ENCODE data around the gene SCNN1G.
"Not testable (repeated sequence)": the region's sequence is repeated elsewhere in the genome, so short reads cannot be mapped to it uniquely, and the experiment has no call there.

Gene SCNN1G

GRCh38 chr16:23141959-23142740 lies 40.4 kb upstream of the SCNN1G start (continued):
- no peak for TF ChIP-seq TSHZ2 (CRISPR knock-in tag; IDR thresholded peaks at IDR 0.05)
- no peak for TF ChIP-seq SNAI2 (CRISPR knock-in tag; IDR thresholded peaks at IDR 0.05)
- TF ChIP-seq RARB (CRISPR knock-in tag; IDR thresholded peaks at IDR 0.05), result no peak
- TF ChIP-seq, protein P1, sequence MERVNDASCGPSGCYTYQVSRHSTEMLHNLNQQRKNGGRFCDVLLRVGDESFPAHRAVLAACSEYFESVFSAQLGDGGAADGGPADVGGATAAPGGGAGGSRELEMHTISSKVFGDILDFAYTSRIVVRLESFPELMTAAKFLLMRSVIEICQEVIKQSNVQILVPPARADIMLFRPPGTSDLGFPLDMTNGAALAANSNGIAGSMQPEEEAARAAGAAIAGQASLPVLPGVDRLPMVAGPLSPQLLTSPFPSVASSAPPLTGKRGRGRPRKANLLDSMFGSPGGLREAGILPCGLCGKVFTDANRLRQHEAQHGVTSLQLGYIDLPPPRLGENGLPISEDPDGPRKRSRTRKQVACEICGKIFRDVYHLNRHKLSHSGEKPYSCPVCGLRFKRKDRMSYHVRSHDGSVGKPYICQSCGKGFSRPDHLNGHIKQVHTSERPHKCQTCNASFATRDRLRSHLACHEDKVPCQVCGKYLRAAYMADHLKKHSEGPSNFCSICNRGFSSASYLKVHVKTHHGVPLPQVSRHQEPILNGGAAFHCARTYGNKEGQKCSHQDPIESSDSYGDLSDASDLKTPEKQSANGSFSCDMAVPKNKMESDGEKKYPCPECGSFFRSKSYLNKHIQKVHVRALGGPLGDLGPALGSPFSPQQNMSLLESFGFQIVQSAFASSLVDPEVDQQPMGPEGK (CRISPR knock-in tag; IDR thresholded peaks at IDR 0.05; ENCODE audit: borderline replicate concordance), result no peak

GRCh38 chr16:23143391-23143790 lies 39.2 kb upstream of the SCNN1G start:
- no peak for TF ChIP-seq ZFP30 (CRISPR knock-in tag; IDR thresholded peaks at IDR 0.05)
- no peak for TF ChIP-seq ZNF565 (CRISPR knock-in tag; conservative IDR thresholded peaks at IDR 0.05; ENCODE audit: low read depth)
- no peak for TF ChIP-seq TSHZ2 (CRISPR knock-in tag; IDR thresholded peaks at IDR 0.05)
- TF ChIP-seq ARNTL (CRISPR knock-in tag; IDR thresholded peaks at IDR 0.05; ENCODE audit: borderline replicate concordance, low read depth), result no peak
- no peak for TF ChIP-seq BACH2 (CRISPR knock-in tag; IDR thresholded peaks at IDR 0.05; ENCODE audit: borderline replicate concordance)
- no peak for TF ChIP-seq TOX (CRISPR knock-in tag; IDR thresholded peaks at IDR 0.05; ENCODE audit: borderline replicate concordance)
- no peak for TF ChIP-seq CSDC2 (CRISPR knock-in tag; IDR thresholded peaks at IDR 0.05)
- TF ChIP-seq CREB5 (CRISPR knock-in tag; IDR thresholded peaks at IDR 0.05; ENCODE audit: low read depth), result no peak
- TF ChIP-seq ZNF70 (CRISPR knock-in tag; IDR thresholded peaks at IDR 0.05), result no peak
- TF ChIP-seq, protein P2, sequence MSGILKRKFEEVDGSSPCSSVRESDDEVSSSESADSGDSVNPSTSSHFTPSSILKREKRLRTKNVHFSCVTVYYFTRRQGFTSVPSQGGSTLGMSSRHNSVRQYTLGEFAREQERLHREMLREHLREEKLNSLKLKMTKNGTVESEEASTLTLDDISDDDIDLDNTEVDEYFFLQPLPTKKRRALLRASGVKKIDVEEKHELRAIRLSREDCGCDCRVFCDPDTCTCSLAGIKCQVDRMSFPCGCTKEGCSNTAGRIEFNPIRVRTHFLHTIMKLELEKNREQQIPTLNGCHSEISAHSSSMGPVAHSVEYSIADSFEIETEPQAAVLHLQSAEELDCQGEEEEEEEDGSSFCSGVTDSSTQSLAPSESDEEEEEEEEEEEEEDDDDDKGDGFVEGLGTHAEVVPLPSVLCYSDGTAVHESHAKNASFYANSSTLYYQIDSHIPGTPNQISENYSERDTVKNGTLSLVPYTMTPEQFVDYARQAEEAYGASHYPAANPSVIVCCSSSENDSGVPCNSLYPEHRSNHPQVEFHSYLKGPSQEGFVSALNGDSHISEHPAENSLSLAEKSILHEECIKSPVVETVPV (CRISPR knock-in tag; IDR thresholded peaks at IDR 0.05), result no peak
- no peak for TF ChIP-seq PPARA (CRISPR knock-in tag; IDR thresholded peaks at IDR 0.05; ENCODE audit: borderline replicate concordance)
- no peak for TF ChIP-seq RARB (CRISPR knock-in tag; IDR thresholded peaks at IDR 0.05)
- no peak for TF ChIP-seq ZC3H10 (CRISPR knock-in tag; IDR thresholded peaks at IDR 0.05)
- no peak for TF ChIP-seq ZNF8 (CRISPR knock-in tag; IDR thresholded peaks at IDR 0.05)
- TF ChIP-seq ESRRG (CRISPR knock-in tag; IDR thresholded peaks at IDR 0.05), result no peak
- TF ChIP-seq OSR1 (CRISPR knock-in tag; IDR thresholded peaks at IDR 0.05), result no peak
- no peak for TF ChIP-seq TCF4 (CRISPR knock-in tag; IDR thresholded peaks at IDR 0.05; ENCODE audit: borderline replicate concordance)
- ATAC-seq, result no peak

GRCh38 chr16:23144393-23144792 lies 38.2 kb upstream of the SCNN1G start:
- not testable (repeated sequence) for ATAC-seq
